GM12872 (cell line): ENCODE data around the gene TUBB1.
A peak's percentile ranks its signal among the peaks of the same experiment; 100 is the strongest.

ENCODE experiments used
- CTCF ChIP-seq: IDR thresholded peaks from 3 replicates; pipeline ENCODE4 v1.5.1; 2011; ENCODE audit warnings: low read depth, mild to moderate bottlenecking, low read length, moderate library complexity; ENCODE audit not compliant: insufficient read depth

TUBB1 gene

GRCh38 chr20:59028812-59029211 lies 9.6 kb downstream of the TUBB1 start:
- TF ChIP-seq CTCF, result no peak

- no peak for TF ChIP-seq CTCF
These were observed 11.8 kb downstream of the TUBB1 start for GRCh38 chr20:59030911-59031563.

- TF ChIP-seq CTCF, result no peak
These were observed 12.4 kb downstream of the TUBB1 start for GRCh38 chr20:59031564-59032022.

- no peak for TF ChIP-seq CTCF
These were observed 12.9 kb downstream of the TUBB1 start, which contains the start of gene ATP5F1E for GRCh38 chr20:59032023-59032712. Gene ATP5F1E, minus strand, starts transcription at chr20:59032335. Its CDS starts 84 bp downstream, at chr20:59032251.

- TF ChIP-seq CTCF, result 0 out of 3 replicates have a peak, but pooled peaks have one; percentile 2
These were observed 13.5 kb downstream of the TUBB1 start for GRCh38 chr20:59032713-59033059.

GRCh38 chr20:59033093-59033492 lies 13.9 kb downstream of the TUBB1 start:
- no peak for TF ChIP-seq CTCF

GRCh38 chr20:59033616-59034165 lies 14.5 kb downstream of the TUBB1 start:
- no peak for TF ChIP-seq CTCF
